ENCODE measurements around the gene ERF. TPM values are rescaled to one million over a fixed set of nuclear protein-coding genes. Genes with fewer than 3 reads are reported as not detected.
A peak's percentile ranks its signal among the peaks of the same experiment; 100 is the strongest.

The ERF gene
- total and polyA plus RNA-seq, 10 donors, result 13.5 to 73.1 (median 48.0) TPM

- peak; percentile 91 for DNase-seq
- Histone ChIP-seq H3K36me3 (peaks cover 0 to 98% (median 55%) of the 10 kb centered on the region in 6 donors), H3K4me3 (peak overlapping the region in 4 of 8 donors; percentile 11 to 69 (median 16)), H3K27me3 (replicated peaks in 1 of 7) (no peaks in the 10 kb centered on the region), H3K4me1 (peaks cover 63 to 96% (median 78%) of the 10 kb centered on the region in 6 donors), H3K27ac (peak overlapping the region; percentile 84 to 99 (median 94)), H3K9me3 (no peaks in the 10 kb centered on the region)
- 15 to 29% (median 24%) methylated on average over 6 of the region's 6 CpGs for WGBS, 5 donors
- intact Hi-C loops (cut with DNase I; ENCODE audit: low total_unique reads), result no loop called here
- TF ChIP-seq CTCF (IDR thresholded peaks at IDR 0.05 in 8 of 11, conservative IDR thresholded peaks at IDR 0.05 in 3 of 11), result peak in 2 of 11 experiments; percentile 27 to 33
- TF ChIP-seq POLR2AphosphoS5 (IDR thresholded peaks at IDR 0.05), result peak; percentile 73 to 82 (median 80)
- no peak for TF ChIP-seq POLR2A (IDR thresholded peaks at IDR 0.05)
Observed at GRCh38 chr19:42201489-42202289, 53.2 kb downstream of the ERF start.

GRCh38 chr19:42200116-42200715 is 54.7 kb downstream of the ERF start:
- H3K4me3 ChIP-seq, result peak overlapping the region in 5 of 8 donors; percentile 33 to 69 (median 38)
- peaks cover 0 to 91% (median 41%) of the 10 kb centered on the region in 6 donors for H3K36me3 ChIP-seq
- no peaks in the 10 kb centered on the region for H3K27me3 ChIP-seq (replicated peaks in 1 of 7)
- 57 to 93% (median 83%) methylated on average over 3 to 5 of the region's 5 CpGs for WGBS, 5 donors
- DNase-seq, result peak; percentile 87
- intact Hi-C loops (cut with DNase I; ENCODE audit: low total_unique reads), result no loop called here
- peaks cover 64 to 100% (median 83%) of the 10 kb centered on the region in 6 donors for H3K4me1 ChIP-seq
- H3K9me3 ChIP-seq, result no peaks in the 10 kb centered on the region
- H3K27ac ChIP-seq, result peak overlapping the region; percentile 84 to 99 (median 94)
- peak in 1 of 3 donors; percentile 23 for TF ChIP-seq POLR2AphosphoS5 (IDR thresholded peaks at IDR 0.05)
- TF ChIP-seq CTCF (IDR thresholded peaks at IDR 0.05 in 8 of 11, conservative IDR thresholded peaks at IDR 0.05 in 3 of 11), result peak in 1 of 11 experiments; percentile 1
- no peak for TF ChIP-seq POLR2A (IDR thresholded peaks at IDR 0.05)

GRCh38 chr19:42199440-42200115 is 55.4 kb downstream of the ERF start:
- Histone ChIP-seq H3K27me3 (replicated peaks in 1 of 7) (no peaks in the 10 kb centered on the region), H3K4me3 (peak overlapping the region in 7 of 8 donors; percentile 25 to 69 (median 34)), H3K9me3 (no peaks in the 10 kb centered on the region), H3K4me1 (peaks cover 64 to 96% (median 81%) of the 10 kb centered on the region in 6 donors), H3K27ac (peak overlapping the region; percentile 84 to 99 (median 94)), H3K36me3 (peaks cover 0 to 85% (median 36%) of the 10 kb centered on the region in 6 donors)
- peak; percentile 94 for DNase-seq
- peak; percentile 44 to 79 (median 51) for TF ChIP-seq POLR2AphosphoS5 (IDR thresholded peaks at IDR 0.05)
- TF ChIP-seq CTCF (IDR thresholded peaks at IDR 0.05 in 8 of 11, conservative IDR thresholded peaks at IDR 0.05 in 3 of 11), result peak in 7 of 11 experiments; percentile 25 to 73 (median 48)
- TF ChIP-seq POLR2A (IDR thresholded peaks at IDR 0.05), result no peak
- WGBS, 5 donors, result 16 to 33% (median 21%) methylated on average over 25 to 32 of the region's 32 CpGs
- intact Hi-C loops (cut with DNase I; ENCODE audit: low total_unique reads), result no loop called here

Measured in spleen (tissue), 11 donors.